Spleen (tissue), 11 donors: ENCODE results near the gene TYRP1. TPM values are rescaled to one million over a fixed set of nuclear protein-coding genes. Genes with fewer than 3 reads are reported as not detected.
"Not testable (repeated sequence)": the region's sequence is repeated elsewhere in the genome, so short reads cannot be mapped to it uniquely, and the experiment has no call there.

Source experiments
- DNase-seq: peaks from one replicate; pipeline ENCODE4 v3.0.0-alpha.2; 2020
- H3K27ac ChIP-seq, 8 donors: fragments of 200-600 bp; sonication (generic) in 7 of 8; 1 replicate in 4 of 8; 2 replicates in 4 of 8; pipeline versions ENCODE4 v1.5.0 to v1.8.0; 2016 to 2021; ENCODE audit warnings: inconsistent platforms in 4 of 8, mild to moderate bottlenecking in 4 of 8, moderate library complexity in 1 of 8
- H3K27me3 ChIP-seq, 7 donors: fragments of 200-600 bp; sonication (generic) in 6 of 7; replicated peaks in 1 of 7; 1 replicate in 4 of 7; 2 replicates in 3 of 7; pipeline versions ENCODE4 v1.5.0 to v1.8.0; 2016 to 2021; ENCODE audit warnings: inconsistent platforms in 3 of 7, mild to moderate bottlenecking in 1 of 7
- H3K36me3 ChIP-seq, 6 donors: fragments of 200-600 bp; sonication (generic) in 5 of 6; 1 replicate in 4 of 6; 2 replicates in 2 of 6; pipeline versions ENCODE4 v1.5.0 to v1.8.0; 2016 to 2021; ENCODE audit warnings: inconsistent platforms in 2 of 6
- H3K4me1 ChIP-seq, 6 donors: fragments of 200-600 bp; sonication (generic) in 5 of 6; 1 replicate in 3 of 6; 2 replicates in 3 of 6; pipeline versions ENCODE4 v1.5.0 to v1.8.0; 2016 to 2021; ENCODE audit warnings: inconsistent platforms in 3 of 6
- H3K4me3 ChIP-seq, 8 donors: fragments of 200-600 bp; sonication (generic) in 7 of 8; 1 replicate in 4 of 8; 2 replicates in 4 of 8; pipeline versions ENCODE4 v1.5.0 to v1.8.0; 2016 to 2021; ENCODE audit warnings: inconsistent platforms in 4 of 8, mild to moderate bottlenecking in 4 of 8, moderate library complexity in 2 of 8
- H3K9me3 ChIP-seq, 8 donors: fragments of 200-600 bp; sonication (generic) in 7 of 8; 1 replicate in 4 of 8; 2 replicates in 4 of 8; pipeline versions ENCODE4 v1.5.0 to v1.8.0; 2016 to 2021; ENCODE audit warnings: inconsistent platforms in 4 of 8
- POLR2A ChIP-seq, 3 donors: fragments of 450-650 bp; IDR thresholded peaks; one replicate each; pipeline ENCODE4 v1.5.1; 2017; ENCODE audit warnings: antibody characterized with exemption in 3 of 3, mild to moderate bottlenecking in 1 of 3
- POLR2AphosphoS5 ChIP-seq, 3 donors: sonication (generic); formaldehyde crosslinking; IDR thresholded peaks; one replicate each; pipeline ENCODE4 v1.5.1; 2017; ENCODE audit warnings: antibody characterized with exemption in 3 of 3
- WGBS, 5 donors: extraction: QIAGEN DNeasy Blood & Tissue Kit in 3 of 5; methylation state at CpG; one replicate each; pipeline versions ENCODE4 v1.1.5 to v1.1.7; 2013 to 2018; 5-methylcytosine and 5-hydroxymethylcytosine counted together
- intact Hi-C: fragments of 100-400 bp; cut with DNase I; formaldehyde crosslinking; loops from one replicate; pipeline ENCODE4 v1.15.0; 2023; ENCODE audit warnings: low total_unique reads
- polyA plus RNA-seq, 3 donors: library from polyadenylated mRNA; stranded (reverse); fragments of 200-250 nt; gene quantifications; one replicate each; pipeline ENCODE4 v1.2.1, GENCODE V29; 2013
- total RNA-seq, 7 donors: library from RNA; depleted of rRNA in 3 of 7; stranded (reverse); fragments of >200 nt in 3 of 7; fragmentation: NEBNext Ultra II Directional in 4 of 7; extraction: Animal tissue kit (Norgen Biotek cat#: 25700) in 4 of 7; gene quantifications; one replicate each; pipeline versions ENCODE4 v1.1.0 to v1.2.1, GENCODE V29; 2016 to 2021
- TF ChIP-seq, protein P1 (sequence below), 11 experiments: fragments of 200-600 bp in 7 of 11; fragments of 450-650 bp in 4 of 11; sonication (generic) in 4 of 11; IDR thresholded peaks in 8 of 11; conservative IDR thresholded peaks in 3 of 11; 1 replicate in 7 of 11; 2 replicates in 4 of 11; pipeline versions ENCODE4 v1.4.0 to v1.8.0; 2016 to 2021; ENCODE audit warnings: antibody characterized with exemption in 11 of 11, inconsistent platforms in 4 of 11, mild to moderate bottlenecking in 1 of 11
- donor health status: healthy with polysubstance abuse.
- donor health status: DM: no; HTN: no; CAD: no; lungs with moderate emphysema.
- donor health status: DM: no; HTN: no; CAD: no.
- donor health status: Bipolar disorder and iron deficiency.
- donor health status: healthy.
- donor health status: DM: no; HTN: no; CAD: no.
- donor health status: DM: yes; HTN: yes; CAD: no.

TYRP1 gene
- total and polyA plus RNA-seq, 10 donors = not detected

DNA sequence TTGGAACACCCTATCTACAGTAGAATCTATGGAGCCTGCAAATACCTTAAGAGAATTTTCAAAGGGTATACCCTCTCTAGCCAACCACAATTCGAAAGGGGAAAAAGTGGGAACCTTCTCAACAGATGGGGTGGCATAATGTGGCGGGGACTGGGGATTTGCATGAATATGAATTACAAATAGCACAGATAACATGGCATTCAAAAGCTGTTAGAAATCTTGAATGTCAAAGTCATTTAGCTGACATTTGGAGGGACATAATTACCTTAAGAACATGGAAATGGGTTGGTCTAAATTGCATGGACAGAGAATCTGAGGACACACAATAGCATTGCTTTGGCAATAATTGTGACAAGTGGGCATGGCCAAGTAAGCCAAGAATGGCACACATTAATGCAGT lies 23.2 kb upstream of the TYRP1 start:
- no peak for DNase-seq
- intact Hi-C loops = no loop called here
- Histone ChIP-seq H3K36me3 (no peaks in the 10 kb centered on the region), H3K27ac (no peak overlapping the region), H3K27me3 (no peaks in the 10 kb centered on the region), H3K9me3 (no peaks in the 10 kb centered on the region), H3K4me3 (no peak overlapping the region), H3K4me1 (no peaks in the 10 kb centered on the region)
- no peak for TF ChIP-seq POLR2A (IDR thresholded peaks at IDR 0.05)
- TF ChIP-seq POLR2AphosphoS5 (IDR thresholded peaks at IDR 0.05) = no peak
- TF ChIP-seq, protein P1, sequence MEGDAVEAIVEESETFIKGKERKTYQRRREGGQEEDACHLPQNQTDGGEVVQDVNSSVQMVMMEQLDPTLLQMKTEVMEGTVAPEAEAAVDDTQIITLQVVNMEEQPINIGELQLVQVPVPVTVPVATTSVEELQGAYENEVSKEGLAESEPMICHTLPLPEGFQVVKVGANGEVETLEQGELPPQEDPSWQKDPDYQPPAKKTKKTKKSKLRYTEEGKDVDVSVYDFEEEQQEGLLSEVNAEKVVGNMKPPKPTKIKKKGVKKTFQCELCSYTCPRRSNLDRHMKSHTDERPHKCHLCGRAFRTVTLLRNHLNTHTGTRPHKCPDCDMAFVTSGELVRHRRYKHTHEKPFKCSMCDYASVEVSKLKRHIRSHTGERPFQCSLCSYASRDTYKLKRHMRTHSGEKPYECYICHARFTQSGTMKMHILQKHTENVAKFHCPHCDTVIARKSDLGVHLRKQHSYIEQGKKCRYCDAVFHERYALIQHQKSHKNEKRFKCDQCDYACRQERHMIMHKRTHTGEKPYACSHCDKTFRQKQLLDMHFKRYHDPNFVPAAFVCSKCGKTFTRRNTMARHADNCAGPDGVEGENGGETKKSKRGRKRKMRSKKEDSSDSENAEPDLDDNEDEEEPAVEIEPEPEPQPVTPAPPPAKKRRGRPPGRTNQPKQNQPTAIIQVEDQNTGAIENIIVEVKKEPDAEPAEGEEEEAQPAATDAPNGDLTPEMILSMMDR (IDR thresholded peaks at IDR 0.05 in 8 of 11, conservative IDR thresholded peaks at IDR 0.05 in 3 of 11) = no peak
- WGBS, 5 donors = 63 to 76% (median 67%) methylated on average over 2 of the region's 2 CpGs

DNA sequence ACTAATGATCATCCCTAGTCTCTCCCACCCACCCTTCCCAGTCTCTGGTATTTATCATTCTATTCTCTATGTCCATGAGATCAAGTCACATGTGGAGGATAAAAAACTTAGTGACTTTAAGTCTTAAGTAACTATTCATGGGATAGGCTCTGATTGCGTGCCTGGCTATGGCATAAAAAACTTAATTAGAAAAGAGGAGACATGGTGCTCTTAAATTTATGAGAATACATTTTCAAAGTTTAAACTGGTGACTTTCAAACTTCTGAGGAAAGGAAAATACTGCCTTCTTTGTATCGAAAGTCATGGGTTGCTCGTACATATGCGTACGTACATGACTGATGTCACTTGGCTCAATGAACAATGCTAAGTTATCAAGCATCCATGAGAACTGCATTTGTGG lies 18.2 kb upstream of the TYRP1 start:
- no peaks in the 10 kb centered on the region for H3K36me3 ChIP-seq
- WGBS, 5 donors = 76 to 92% (median 85%) methylated on average over 5 of the region's 5 CpGs
- no peak for DNase-seq
- TF ChIP-seq POLR2AphosphoS5 (IDR thresholded peaks at IDR 0.05) = no peak
- TF ChIP-seq, protein P1 (IDR thresholded peaks at IDR 0.05 in 8 of 11, conservative IDR thresholded peaks at IDR 0.05 in 3 of 11) = no peak
- no peak for TF ChIP-seq POLR2A (IDR thresholded peaks at IDR 0.05)
- no peak overlapping the region for H3K4me3 ChIP-seq
- no peaks in the 10 kb centered on the region for H3K9me3 ChIP-seq
- no peaks in the 10 kb centered on the region for H3K27me3 ChIP-seq
- no peak overlapping the region for H3K27ac ChIP-seq
- no peaks in the 10 kb centered on the region for H3K4me1 ChIP-seq
- intact Hi-C loops = no loop called here

DNA sequence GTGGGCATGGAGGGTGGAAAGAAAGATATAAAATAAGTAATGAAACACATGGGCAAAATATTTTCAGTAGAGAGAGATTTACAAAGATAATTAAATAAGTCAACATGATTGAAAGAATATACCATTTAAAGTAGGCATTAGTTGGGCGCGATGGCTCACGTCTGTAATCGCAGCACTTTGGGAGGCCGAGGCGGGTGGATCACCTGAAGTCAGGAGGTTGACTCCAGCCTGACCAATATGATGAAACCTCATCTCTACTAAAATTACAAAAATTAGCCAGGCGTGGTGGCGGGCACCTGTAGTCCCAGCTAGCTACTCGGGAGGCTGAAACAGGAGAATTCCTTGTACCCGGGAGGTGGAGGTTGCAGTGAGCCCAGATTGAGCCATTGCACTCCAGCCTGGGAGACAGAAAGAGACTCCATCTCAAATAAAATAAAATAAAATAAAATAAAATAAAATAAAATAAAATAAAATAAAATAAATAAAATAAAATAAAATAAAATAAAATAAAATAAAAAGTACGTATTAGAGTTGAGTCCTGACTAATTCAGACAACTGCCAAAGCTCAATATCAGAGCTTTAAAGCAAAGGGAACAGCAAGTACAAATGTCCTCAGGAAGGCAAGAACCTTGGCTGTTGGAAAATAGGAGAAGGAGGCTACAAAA lies 15.6 kb upstream of the TYRP1 start:
- H3K27me3 ChIP-seq, DNase-seq, H3K36me3 ChIP-seq, H3K4me3 ChIP-seq, H3K9me3 ChIP-seq, intact Hi-C loops, H3K4me1 ChIP-seq, H3K27ac ChIP-seq: not testable (repeated sequence)
- 93 to 98% (median 94%) methylated on average over 11 of the region's 11 CpGs for WGBS, 5 donors

DNA sequence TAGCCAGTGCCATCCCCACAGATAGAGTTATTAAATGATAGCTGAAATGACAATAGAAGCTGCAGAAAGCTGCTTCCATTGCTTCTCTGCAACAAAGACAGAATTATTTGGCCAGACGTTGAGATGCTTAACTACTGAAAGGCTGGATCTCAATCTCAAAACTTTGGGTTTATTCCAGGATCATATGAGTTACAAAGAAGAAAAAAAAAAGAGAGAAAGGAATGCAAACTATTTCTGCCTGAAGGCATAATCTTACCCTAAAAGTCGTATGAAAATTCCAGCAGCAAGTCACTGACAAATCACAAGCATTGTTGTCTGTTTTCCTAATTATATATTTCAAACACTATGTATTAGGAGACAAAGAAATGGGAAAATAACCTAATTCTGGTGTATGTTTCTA lies 12.8 kb upstream of the TYRP1 start:
- Histone ChIP-seq H3K9me3 (no peaks in the 10 kb centered on the region), H3K4me3 (no peak overlapping the region), H3K27ac (no peak overlapping the region), H3K27me3 (no peaks in the 10 kb centered on the region), H3K4me1 (no peaks in the 10 kb centered on the region), H3K36me3 (no peaks in the 10 kb centered on the region)
- TF ChIP-seq POLR2AphosphoS5 (IDR thresholded peaks at IDR 0.05) (no peak), POLR2A (IDR thresholded peaks at IDR 0.05) (no peak)
- TF ChIP-seq, protein P1 (IDR thresholded peaks at IDR 0.05 in 8 of 11, conservative IDR thresholded peaks at IDR 0.05 in 3 of 11) = no peak
- DNase-seq = no peak
- intact Hi-C loops = no loop called here
- 50 to 64% (median 51%) methylated on average over 2 of the region's 2 CpGs for WGBS, 5 donors

DNA sequence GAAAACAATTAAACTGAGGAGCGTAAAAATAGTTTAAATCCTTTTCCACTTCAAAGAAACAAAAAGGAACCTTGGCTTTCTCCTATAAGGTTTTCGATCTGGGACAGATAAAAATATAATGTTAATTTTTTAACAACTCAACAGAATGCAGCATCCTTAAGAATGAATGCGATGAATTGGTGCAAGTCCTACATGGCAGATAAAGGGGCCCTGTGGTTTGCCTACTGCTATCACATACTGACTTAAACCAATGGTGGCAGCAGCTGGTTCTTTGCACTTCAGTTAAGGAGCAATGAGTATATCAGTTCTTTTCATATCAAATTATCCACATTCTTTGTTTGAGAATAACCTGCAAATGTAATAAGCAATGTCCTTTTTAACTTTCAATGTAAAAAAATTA lies 12.4 kb upstream of the TYRP1 start:
- 90 to 95% (median 90%) methylated on average over 3 of the region's 3 CpGs for WGBS, 5 donors
- Histone ChIP-seq H3K4me3 (no peak overlapping the region), H3K9me3 (no peaks in the 10 kb centered on the region), H3K27me3 (no peaks in the 10 kb centered on the region), H3K4me1 (no peaks in the 10 kb centered on the region), H3K27ac (no peak overlapping the region), H3K36me3 (no peaks in the 10 kb centered on the region)
- TF ChIP-seq POLR2A (IDR thresholded peaks at IDR 0.05) (no peak), POLR2AphosphoS5 (IDR thresholded peaks at IDR 0.05) (no peak)
- TF ChIP-seq, protein P1 (IDR thresholded peaks at IDR 0.05 in 8 of 11, conservative IDR thresholded peaks at IDR 0.05 in 3 of 11) = no peak
- intact Hi-C loops = no loop called here
- no peak for DNase-seq
